Inflammatory macrophage (primary cell): Measurements from ENCODE around the gene SORCS1.
"Not testable (repeated sequence)": the region's sequence is repeated elsewhere in the genome, so short reads cannot be mapped to it uniquely, and the experiment has no call there.

ENCODE experiments used
- DNase-seq, 2 donors: peaks; one replicate each; pipeline ENCODE4 v3.0.0-alpha.2; 2020 to 2022

The SORCS1 gene

DNA sequence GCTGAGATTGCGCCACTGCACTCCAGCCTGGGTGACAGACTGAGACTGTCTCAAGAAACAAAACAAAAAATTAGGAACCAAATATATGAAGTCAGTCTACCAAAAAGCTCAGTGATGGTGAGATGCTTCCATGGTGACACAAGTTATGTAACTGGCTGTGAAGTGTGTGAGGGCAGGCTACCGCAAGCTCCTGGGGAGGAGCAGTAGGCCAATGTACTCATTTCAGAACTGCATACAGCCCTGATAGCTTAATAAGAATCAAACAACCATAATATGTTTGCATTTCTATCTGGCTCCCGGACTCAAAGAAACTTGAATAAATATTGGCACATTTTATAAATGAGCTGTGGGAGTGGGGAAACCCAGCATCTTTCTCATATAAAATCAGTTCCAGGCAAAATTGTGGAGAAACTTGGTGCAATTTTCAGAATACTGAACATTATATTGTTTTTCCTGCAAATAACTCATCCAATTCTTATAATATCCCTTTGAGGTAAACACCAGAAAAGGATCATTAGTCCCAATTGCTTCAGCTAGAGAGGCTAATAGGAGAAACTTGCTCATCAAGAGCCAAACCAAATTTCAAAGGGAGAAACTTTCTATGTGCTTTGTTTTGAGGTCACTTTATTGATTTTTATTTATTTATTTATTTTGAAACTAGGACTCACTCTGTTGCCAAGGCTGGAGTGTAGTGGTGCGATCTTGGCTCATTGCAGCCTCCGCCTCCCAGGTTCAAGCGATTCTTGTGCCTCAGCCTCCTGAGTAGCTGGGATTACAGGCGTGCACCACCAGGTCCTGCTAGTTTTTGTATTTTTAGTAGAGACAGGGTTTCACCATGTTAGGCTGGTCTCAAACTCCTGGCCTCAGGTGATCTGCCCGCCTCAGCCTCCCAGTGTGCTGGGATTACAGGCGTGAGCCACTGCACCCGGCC is 127.0 kb downstream of the SORCS1 start:
- no peak for DNase-seq

DNA sequence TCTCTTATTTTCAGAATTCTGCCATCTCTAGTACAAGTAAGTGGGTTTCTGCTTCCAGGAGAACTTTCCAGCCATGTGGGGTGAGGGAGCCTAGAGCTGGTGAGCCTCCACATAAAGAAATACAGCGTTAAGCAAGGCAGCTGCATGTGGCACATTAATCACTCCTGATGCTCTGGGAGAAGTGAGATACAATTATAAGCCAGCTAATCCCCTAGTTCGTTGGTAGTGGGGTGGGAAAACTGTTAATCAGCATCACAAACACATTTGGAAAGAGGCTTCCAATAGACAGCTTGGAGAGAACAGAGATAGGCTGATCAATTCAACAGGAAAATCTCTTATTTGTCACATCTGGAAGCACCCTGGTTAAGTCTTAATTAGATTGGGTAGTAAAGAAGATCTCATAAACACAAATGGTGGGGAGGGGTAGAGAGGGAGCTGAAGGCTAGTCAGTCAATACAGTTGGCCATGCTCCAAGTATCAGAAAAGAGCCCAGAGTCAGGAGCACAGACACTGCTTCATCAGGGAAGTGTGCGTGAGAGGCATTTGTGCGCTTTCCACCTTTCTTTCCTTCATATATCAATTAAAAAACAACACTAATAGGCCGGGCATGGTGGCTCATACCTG is 130.6 kb downstream of the SORCS1 start:
- no peak for DNase-seq

DNA sequence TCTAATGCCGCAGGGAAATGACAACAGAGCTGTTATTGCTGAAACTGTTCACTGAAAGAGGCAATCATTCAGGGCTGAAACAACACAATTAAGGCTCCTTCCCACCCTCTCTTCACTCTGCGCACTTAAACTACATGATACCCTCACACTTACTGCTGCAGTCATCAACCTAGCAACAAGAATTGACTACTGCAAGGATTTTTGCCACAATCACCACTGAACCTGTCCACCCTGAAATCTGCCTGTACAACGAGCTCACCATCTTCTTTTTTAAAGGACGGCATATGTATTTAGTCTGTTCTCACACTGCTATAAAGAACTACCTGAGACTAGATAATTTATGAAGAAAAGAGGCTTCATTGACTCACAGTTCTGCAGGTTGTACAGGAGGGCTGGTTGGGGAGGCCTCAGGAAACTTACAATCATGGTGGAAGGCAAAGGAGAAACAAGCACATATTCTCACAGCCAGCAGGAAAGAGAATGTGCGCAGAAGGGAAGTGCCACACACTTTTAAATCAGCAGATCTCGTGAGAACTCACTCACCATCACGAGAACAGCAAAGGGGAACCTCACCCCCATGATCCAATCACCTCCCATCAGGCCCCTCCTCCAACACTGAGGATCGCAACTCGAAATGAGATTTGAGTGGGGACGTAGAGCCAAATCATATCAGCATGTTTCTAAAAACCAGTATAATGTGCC is 131.7 kb downstream of the SORCS1 start:
- DNase-seq = no peak

DNA sequence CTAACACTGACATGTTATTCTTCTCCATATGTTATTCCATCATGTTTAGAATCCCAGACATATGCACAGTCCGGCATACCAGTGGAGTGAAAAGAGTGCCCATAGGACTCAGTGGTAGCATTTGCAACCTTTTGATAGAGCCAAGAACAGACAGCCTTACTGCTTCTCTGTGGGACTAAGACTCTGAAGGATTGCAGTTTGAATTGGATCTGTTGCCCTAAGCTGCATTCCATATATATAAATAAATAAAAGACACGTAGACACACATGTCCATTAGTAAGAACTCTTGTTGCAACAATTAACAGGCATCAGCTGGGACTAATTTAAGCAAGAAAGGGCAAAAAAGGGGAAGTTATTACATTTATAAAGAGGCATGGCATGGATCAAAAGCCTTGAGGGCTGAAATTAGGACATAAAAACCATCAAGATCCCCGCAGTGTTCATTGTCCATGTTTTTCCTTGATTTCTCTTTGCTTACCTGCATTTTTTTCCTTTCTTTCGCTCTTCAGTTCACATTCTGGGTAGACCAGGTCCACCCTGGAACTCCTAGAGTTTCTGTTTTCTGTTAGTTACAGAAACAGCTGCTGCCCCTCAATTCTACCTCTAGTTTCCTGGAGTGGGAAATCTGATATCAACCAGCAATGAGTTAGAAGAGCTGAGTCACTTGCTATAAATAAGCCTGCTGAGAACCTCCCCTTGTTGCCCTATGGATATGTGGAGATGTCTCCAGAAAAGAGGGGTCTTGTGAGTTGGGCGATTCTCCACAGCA is 132.4 kb downstream of the SORCS1 start:
- peak; percentile 13 to 65 for DNase-seq

DNA sequence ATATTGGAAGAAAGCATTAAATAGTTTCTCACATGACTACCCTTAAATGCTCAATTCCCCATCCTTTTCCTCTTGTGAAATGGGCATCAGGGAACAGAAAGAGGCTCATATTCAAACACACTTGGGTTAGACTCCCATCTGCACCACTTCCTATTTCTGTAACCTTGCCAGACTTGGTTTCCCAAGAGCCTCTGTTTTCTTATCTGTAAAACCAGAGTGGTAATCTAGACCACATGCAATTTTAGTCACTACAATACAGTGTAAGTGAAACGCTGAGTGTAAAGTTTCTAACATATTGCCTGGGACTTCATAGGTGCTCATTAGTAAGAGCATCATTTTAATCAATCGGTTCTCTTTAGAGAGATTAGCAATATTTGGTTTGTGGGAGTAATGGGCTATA is 136.3 kb downstream of the SORCS1 start:
- peak; percentile 11 to 58 for DNase-seq

DNA sequence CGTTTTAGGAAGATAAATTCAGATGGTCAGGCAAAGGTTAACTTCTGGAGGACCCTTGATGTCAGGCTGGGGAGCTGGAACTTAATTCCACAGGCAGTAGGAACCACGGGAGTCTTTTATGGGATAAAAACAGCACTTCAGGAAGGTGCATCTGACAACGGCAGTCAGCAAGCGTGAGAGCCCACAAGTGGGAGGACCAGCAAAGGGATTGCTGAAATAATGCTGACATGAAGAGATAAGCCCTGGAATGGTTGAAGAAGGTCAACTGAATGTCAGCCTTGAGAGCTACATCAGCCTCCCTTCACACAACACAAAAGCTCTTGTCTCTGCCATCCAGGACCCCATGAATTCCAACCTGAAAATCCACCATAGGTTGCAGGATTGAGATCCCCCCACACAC is 138.8 kb downstream of the SORCS1 start:
- DNase-seq = no peak

DNA sequence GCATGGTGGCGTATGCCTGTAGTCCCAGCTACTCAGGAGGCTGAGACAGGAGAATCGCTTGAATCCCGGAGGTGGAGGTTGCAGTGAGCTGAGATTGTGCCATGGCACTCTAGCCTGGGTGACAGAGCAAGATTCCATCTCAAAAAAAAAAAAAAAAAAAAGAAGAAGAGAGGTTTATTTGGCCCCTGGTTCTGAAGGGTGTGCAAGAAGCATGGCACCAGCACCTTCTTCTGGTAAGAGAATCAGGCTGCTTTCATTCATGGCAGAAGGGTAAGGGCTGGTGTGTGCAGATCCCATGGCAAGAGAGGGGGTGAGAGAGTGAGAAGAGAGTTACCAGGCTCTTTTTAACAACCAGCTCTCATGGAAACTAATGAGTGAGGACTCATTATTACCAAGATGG is 140.5 kb downstream of the SORCS1 start:
- DNase-seq = not testable (repeated sequence)

DNA sequence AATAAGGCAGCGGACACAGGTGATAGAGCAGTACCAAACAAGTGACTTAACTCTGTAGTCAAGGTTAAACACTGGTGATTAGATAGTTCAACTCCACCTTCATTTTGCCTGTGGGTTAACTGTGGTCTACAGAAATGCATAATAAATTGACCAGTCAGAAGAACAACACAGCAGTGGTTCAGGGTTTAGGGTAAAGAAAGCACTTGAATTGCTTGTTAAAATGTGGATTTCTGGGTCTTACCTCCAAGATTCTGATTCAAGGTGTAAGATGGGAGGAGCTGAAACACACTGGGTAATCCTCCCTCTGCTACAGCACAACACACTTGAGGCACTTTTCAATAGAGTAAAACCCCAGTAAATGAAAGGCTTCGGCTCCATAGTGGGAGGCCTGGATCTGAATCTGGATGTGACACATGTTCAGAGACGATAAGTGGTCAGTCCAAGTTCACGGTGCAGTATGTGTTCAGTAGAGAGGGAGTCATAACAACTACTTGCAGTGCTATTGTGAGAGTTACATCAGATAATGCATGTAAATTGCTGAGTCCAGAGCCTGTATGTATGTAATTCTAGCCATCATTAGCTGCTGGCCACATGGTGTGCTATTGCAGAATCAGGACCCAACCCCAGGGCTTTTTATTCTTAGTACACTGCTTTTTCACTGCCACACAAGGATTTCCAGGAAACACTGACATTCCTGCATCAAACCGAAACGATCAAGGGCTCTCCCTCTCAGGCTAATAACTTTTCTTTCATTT is 141.7 kb downstream of the SORCS1 start:
- DNase-seq = no peak

DNA sequence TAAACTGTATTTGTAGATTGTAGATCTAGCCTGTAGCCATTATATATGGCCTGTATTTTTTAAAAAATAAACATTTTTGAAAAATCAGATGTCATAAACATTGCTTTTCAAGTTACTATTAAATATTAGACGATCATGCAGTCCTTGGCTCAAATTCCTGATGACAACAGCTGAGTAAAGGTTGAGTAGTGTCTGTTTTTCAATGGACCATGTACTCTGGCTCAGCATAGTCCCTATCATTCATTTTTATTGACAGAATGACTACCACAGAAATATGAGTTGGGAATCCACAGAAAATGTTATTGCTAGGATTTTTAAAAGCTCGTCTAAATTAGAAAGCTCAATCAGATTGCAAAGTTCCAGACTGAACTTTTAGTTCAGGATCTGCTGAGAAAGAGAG is 145.4 kb downstream of the SORCS1 start:
- DNase-seq = no peak

DNA sequence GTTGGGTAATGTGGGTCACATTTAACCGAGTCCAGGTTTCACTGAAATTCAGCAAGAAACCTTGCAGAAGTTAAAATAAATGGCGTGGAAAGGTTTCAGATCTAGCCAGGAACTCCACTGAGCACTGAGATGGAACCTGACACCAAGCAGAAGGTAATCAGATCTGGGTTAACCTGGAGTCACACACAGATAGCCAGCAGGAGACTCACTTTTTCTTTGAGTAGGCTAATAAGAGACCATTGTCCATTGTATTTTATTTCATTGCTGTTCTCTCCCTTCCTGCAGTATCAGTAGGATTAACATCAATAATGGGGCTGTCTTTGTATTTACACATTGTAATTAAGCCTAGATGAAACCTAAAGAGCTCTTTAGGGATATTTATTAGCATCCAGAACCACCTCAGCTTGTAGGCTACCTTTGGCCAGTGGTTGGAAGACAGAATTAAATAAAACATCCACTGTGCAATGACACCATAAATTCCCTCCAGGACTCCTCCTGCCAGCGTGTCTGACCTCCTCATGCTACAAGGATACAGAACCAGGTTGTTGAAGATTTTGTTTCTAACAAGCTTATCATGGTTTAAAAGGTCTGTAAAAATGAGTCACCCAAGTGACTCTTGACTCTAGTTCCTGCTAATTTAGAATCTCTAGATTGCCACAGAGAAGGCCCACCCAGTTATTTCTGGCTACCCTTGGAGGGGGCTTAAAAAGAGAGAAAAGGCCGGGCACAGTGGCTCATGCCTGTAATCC is 151.1 kb downstream of the SORCS1 start:
- no peak for DNase-seq

DNA sequence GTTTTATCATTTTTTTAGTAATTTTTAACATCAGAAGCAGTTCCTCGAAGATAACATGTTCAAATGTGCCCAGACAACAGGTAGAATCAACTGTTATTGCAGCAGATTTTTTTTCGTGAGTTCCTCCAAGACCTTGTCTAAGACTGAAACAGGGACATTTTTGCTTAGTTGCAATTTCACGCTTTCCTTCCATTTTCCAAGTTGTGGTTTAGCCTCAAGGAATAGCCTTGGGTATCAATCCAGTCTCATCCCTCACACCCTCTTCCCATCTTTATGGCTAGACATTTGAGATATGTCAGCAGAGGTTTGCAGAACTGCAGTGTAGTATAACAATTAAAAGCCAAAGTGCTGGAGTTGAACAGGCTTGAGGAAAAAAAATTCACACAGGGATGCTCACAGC is 152.5 kb downstream of the SORCS1 start:
- no peak for DNase-seq

DNA sequence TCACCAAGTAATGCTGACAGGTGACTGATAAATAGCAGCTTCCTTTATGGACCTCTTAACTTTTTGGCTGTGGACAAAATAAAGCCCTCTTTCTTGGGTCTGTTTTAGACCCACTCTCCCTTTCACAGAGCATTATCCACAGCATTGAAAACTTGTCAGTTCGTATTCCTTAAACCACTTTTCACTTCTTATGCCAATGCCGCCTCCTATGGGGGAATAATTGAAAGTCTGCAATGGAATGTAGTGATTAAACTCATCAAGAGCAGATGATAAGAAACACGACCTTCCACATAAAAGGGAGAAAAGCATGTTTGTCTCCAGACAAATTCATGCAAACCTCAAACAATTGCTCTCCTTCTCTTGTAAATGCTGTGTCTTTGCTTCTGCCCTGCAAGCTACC is 153.4 kb downstream of the SORCS1 start:
- peak; percentile 35 to 56 for DNase-seq

DNA sequence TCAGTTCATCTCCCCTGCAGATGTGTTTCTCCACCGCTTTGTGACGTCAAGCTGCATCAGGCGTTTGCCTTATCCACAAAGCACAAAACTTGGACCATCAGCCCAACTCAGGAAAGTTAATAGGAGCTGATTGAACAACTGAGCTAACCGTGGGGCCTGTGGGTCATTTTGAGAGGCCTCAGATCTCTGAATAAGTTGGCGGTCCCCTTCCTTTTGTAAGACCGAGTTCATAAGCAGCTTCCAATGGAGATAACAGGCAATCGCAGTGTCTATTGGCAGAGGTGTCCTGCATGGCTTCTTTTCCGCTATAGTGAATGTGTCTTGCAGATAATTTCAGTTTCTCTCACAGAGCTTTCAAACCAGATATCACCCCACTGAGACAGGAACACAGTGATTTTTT is 154.0 kb downstream of the SORCS1 start:
- DNase-seq = no peak

DNA sequence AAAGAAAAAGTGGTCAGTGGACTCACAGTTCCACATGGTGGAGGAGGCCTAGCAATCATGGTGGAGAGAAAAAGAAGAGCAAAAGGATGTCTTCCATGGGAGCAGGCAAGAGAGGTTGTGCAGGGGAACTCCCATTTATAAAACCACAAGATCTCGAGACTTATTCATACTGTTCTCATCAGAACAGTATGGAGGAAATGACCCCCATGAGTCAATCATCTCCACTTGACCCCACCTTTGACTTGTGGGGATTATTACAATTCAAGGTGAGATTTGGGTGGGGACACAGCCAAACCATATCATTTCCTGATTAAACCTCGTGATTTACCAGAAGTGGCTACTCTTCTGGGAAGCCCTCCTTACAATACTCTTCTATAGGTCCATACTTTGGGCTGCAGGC is 160.1 kb downstream of the SORCS1 start:
- no peak for DNase-seq

DNA sequence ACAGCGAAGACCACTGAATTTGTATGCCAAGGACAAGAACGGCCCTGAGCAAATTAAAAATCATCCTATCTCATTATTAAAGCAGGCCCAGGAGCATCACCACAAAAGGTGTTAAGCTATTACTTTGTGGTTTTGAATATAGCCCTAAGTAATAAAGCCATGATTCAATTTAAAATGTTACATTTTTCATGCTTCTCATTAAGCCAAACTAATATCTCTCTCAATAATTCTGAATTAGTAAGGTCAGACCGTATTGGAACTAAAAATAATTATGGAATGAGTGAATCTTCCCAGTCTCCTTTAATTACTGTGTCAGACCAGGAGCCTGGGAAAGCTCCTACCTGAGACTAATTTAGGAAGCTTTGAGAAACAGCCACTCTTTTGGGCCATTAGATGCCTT is 162.4 kb downstream of the SORCS1 start:
- no peak for DNase-seq

DNA sequence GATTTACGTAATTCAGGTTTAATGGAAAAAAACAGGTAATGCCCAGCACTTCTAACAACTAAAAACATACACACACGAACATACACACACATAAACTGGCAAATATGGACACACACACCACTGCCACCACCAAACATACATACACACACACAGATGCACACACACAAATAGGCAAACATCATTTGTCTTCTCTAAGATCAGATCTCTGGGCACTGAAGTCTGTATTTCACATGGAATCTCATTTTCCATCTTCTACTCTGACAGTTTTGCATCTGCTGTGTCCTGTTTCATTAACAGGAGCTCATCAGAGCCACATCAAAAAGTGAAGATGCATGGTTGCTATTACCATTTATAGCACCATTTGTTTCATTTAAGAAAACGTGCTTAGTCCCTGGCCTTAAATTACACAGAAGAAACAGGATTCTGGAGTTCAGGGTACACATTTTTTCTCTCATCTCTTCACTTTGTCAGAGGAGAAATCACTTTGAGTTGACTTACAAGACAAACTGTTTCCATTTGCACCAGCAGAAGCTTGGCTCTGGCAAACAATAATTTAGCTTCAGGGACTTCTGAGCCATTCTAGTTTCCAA is 165.3 kb downstream of the SORCS1 start:
- no peak for DNase-seq

DNA sequence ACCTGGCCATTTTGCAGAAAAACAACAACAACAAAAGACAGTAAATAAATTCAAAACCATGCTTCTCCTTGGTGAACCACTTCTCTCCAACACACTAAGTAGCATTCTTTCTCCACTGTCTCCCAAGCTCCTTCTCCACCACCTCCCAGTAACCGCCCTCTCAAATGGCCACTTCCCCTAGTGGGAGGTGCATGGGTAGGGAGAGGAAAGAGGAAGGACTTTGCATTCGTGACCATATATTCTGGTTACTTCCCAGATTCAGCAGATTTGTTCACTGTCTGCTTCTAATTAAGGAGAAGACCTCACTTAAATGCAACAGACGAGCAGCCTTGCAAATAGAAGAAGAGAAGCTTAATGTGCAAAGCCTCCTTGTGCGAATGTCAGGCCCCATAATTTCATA is 166.8 kb downstream of the SORCS1 start:
- DNase-seq = peak; percentile 92 to 97

DNA sequence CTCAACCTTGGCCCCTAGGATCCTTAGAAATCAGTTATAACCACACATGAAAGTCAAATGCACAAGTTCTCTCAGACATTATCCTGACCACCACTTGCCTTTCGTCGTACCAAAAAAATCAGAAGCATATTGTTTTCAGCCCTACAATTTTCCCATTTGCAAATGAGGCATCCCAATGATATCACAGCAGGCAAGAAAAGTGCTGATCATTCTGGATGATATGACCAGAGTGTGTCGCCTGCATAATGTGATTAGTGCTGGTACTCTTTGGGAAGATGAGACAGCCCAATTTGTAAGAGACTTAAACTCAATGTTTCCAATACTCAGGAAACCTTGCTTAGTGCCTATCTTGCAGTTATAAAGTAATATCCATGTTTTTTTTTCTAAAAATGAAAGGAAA is 168.0 kb downstream of the SORCS1 start:
- DNase-seq = no peak

DNA sequence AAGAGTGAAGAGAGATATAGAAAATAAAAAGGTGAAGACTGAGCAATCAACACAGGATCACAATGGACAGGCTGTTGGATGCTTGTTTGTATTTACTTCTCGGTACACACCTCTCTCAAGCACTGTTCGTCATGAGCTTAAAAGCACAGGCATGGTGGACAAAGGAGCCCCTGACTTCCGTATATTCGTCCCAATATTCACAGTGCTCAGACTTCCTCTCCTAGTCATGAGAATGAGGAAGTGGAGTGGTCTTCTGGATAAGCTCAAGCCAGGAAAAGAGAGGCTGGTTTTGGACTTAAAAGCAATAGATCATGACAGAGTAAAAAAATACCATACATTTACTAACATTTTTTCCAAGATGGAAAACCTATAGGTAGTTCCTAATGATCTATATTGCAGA is 172.5 kb downstream of the SORCS1 start:
- DNase-seq = peak; percentile 66 to 80

DNA sequence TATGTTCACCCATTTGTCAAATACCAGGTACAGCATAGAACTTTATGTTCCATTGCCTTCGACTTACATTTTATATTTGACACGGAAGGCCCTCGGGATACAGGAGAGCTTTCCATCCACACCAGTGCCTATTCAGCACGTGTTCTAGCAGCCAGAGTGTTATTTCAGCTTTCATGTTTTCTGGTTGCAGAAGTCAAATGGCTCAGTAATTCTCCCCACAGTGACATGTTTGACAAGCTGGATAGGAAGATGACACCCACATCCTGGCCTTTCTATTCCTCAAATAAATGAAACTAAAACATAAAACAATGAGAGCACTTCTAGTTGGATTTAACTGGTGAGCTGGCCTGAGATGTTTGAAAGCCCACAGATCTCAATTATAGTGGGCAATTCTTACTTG is 173.4 kb downstream of the SORCS1 start:
- DNase-seq = peak; percentile 29 to 46

DNA sequence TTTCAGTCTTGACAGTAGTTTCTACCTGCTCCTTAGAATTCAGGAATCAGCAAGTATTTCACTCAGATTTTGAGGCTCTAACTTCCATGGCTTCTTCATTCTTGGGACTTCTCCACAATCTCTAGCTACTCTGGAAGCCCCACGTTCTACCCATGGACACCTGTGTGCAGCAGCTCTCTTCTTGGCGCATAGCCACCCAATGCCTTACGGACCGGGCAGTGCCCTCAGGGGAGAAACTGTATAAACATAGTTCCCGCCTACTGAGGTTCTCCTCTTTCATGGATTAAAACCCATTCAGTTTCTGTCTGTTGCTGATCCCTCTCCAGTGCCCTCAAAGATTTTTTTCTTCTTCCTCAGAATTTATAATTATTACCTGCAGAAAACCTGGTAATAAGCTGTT is 177.1 kb downstream of the SORCS1 start:
- no peak for DNase-seq
